HG02870 (cell line): Measurements from ENCODE around the gene AEBP2.

Experiments
- ATAC-seq: cut with Tn5 transposase; IDR thresholded peaks from one replicate; pipeline ENCODE4 v1.9.1; 2021; ENCODE audit warnings: mild to moderate bottlenecking, moderate library complexity; ENCODE audit not compliant: unreplicated experiment

The AEBP2 gene

GRCh38 chr12:19547271-19547671 lies 108.0 kb downstream of the AEBP2 start:
- ATAC-seq = no peak

GRCh38 chr12:19548834-19549233 lies 109.5 kb downstream of the AEBP2 start:
- no peak for ATAC-seq

DNA sequence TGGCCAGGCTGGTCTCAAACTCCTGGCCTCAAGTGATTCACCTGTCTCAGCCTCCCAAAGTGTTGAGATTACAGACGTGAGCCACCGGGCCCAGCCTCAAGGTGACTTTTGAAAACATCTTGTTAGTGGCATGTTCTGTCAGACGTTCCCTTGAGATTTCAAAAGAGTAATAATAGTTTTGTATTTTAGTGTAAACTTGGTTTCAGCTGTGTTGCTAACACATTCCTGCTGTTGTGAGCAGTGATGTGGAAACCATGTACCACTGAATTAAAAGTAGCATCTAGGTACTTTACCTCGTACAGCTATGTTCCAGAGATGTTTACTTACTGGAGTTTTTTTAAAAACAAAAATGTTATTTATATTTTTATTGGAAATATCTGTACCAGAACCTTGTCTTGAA lies 111.3 kb downstream of the AEBP2 start:
- no peak for ATAC-seq

DNA sequence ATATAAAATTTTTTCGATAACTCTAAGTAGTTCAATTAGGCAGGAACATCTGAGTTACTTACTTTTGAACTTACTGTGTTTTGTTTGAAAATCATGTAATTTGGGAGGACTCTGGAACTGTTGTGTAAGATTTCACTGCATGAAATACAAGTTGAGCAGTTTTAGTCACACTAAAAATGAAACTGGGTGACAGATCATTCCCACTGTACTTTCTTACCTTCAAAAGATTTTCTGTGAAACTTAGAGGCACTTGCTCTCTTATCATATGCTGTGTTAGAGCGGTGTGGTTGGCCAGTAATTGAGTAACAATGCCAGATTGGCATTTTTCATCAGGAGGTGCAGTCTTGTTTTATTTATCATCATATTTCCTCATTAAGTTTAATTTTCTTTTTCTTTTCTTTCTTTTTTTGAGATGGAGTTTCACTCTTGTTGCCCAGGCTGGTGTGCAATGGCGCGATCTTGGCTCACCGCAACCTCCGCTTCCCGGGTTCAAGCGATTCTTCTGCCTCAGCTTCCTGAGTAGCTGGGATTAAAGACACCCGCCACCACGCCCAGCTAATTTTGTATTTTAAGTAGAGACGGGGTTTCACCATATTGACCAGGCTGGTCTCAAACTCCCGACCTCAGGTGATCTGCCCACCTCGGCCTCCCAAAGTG lies 113.3 kb downstream of the AEBP2 start:
- peak; percentile 94 for ATAC-seq

DNA sequence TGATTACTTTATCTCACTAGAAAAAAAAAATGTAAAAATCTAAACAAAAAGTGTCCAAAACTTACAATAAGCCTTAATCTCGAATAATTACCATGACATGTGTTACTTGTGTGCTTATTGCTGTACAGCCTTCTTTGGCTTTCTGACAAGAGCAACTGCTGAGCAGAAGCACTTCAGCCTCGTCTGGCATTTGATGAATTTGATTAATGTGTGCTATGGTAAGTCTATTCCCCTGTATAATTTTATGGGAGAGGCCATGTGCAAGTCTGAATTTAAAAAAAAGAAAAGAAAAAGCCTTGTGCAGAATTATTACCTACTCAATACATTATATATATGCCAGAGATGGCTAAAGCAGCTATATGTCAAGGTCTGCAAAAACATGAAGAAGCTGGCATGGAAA lies 113.9 kb downstream of the AEBP2 start:
- no peak for ATAC-seq

- no peak for ATAC-seq
These were observed 122.2 kb downstream of the AEBP2 start for GRCh38 chr12:19561411-19561961.
